CD4-positive, alpha-beta T cell (primary cell): ENCODE data around the gene NABP1. TPM values are rescaled to one million over a fixed set of nuclear protein-coding genes. Genes with fewer than 3 reads are reported as not detected.
"Not testable (repeated sequence)": the region's sequence is repeated elsewhere in the genome, so short reads cannot be mapped to it uniquely, and the experiment has no call there.

Source experiments
- ATAC-seq: fragments of 200-7000 bp; cut with Tn5 transposase; one replicate; pipeline ENCODE4 v1.10.0; 2022; ENCODE audit warnings: mild to moderate bottlenecking; ENCODE audit not compliant: poor library complexity
- CTCF ChIA-PET: fragments of 350-600 bp; sonication (Branson Sonifier 250); formaldehyde crosslinking; loops from one replicate; lab custom pipeline; 2021; ENCODE audit warnings: antibody characterized with exemption, inconsistent platforms; lab: Charles Lee
- POLR2A ChIA-PET: fragments of 350-600 bp; sonication (Branson Sonifier 250); formaldehyde crosslinking; loops from one replicate; lab custom pipeline; 2021; ENCODE audit warnings: antibody characterized with exemption, inconsistent platforms; lab: Charles Lee
- DNase-seq, 14 experiments: peaks; one replicate each; pipeline ENCODE4 v3.0.0-alpha.2; 2013 to 2020; ENCODE audit warnings: mixed read lengths in 2 of 14
- H3K27ac ChIP-seq, 2 donors: one replicate each; pipeline versions ENCODE4 v1.5.1 to v1.7.0; 2013; ENCODE audit warnings: low read length in 2 of 2, low read depth in 1 of 2, mild to moderate bottlenecking in 1 of 2
- H3K27me3 ChIP-seq, 2 experiments: 1 replicate in 1 of 2; 2 replicates in 1 of 2; pipeline versions ENCODE4 v1.6.1 to v1.7.0; 2013; ENCODE audit warnings: low read length in 2 of 2, control low read depth in 1 of 2, mild to moderate bottlenecking in 1 of 2, moderate library complexity in 1 of 2; ENCODE audit not compliant: insufficient read depth in 2 of 2, control insufficient read depth in 1 of 2
- H3K36me3 ChIP-seq: one replicate; pipeline ENCODE4 v1.6.1; 2013; ENCODE audit warnings: low read length, control low read depth; ENCODE audit not compliant: insufficient read depth
- H3K4me1 ChIP-seq: one replicate; pipeline ENCODE4 v1.6.1; 2013; ENCODE audit warnings: low read length, control low read depth; ENCODE audit not compliant: insufficient read depth
- H3K4me3 ChIP-seq: one replicate; pipeline ENCODE4 v1.5.1; 2013; ENCODE audit warnings: mild to moderate bottlenecking, low read length, moderate library complexity
- H3K9me3 ChIP-seq, 2 experiments: 1 replicate in 1 of 2; 2 replicates in 1 of 2; pipeline versions ENCODE4 v1.6.1 to v1.7.0; 2013; ENCODE audit warnings: low read length in 2 of 2, mild to moderate bottlenecking in 2 of 2, control low read depth in 1 of 2, moderate library complexity in 1 of 2; ENCODE audit not compliant: control insufficient read depth in 1 of 2, insufficient read depth in 1 of 2
- H3K27ac Mint-ChIP-seq: one replicate; pipeline ENCODE4 v1.8.0; 2020; ENCODE audit warnings: mixed read lengths
- H3K27me3 Mint-ChIP-seq: one replicate; pipeline ENCODE4 v1.8.0; 2021; ENCODE audit warnings: mixed read lengths
- H3K36me3 Mint-ChIP-seq: one replicate; pipeline ENCODE4 v1.8.0; 2021; ENCODE audit warnings: low read depth, mixed read lengths
- H3K4me1 Mint-ChIP-seq: one replicate; pipeline ENCODE4 v1.8.0; 2021; ENCODE audit warnings: low read depth, mixed read lengths
- H3K4me3 Mint-ChIP-seq: one replicate; pipeline ENCODE4 v1.8.0; 2020; ENCODE audit warnings: mild to moderate bottlenecking, mixed read lengths
- H3K9me3 Mint-ChIP-seq: one replicate; pipeline ENCODE4 v1.8.0; 2020; ENCODE audit warnings: mixed read lengths
- intact Hi-C, 2 experiments: fragments of 100-400 bp; cut with DNase I in 1 of 2; cut with micrococcal nuclease in 1 of 2; formaldehyde crosslinking; loops; one replicate each; pipeline versions ENCODE4 v1.15.1 to v1.9.0; 2023 to 2025; cut with DNase I, micrococcal nuclease
- total RNA-seq, 174 experiments: library from RNA in 2 of 174; stranded (reverse) in 2 of 174; gene quantifications; one replicate each; pipeline ENCODE4 v1.2.3 and lab custom pipeline; 2021 to 2026
- TF ChIP-seq, protein P1 (sequence below): fragments of 200-600 bp; IDR thresholded peaks from one replicate; pipeline ENCODE4 v1.8.0; 2022; ENCODE audit warnings: antibody characterized with exemption, mild to moderate bottlenecking

Gene NABP1
- total RNA-seq, 2 experiments from 2014 or later, result 32.0 to 32.9 TPM

DNA sequence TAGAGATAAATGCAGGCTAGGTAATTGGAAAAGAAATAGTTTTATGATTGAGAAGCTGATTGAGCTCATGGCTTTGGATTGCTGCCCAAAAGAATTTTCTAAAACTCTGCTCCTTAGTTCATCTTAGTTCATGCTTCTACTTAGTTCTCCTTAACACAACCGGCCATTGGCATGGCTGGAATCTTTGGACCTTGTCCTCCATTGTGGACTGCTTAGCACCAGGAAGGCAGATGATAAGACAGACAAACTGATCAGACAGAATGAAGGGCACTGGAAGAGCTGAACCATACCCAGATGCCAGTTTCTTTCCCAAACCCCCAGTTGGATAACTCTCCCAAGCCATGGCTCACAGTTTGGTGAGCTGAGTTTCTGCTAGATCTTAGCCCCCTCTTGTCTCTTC lies 36.3 kb upstream of the NABP1 start:
- H3K4me3 Mint-ChIP-seq, result no peak overlapping the region
- intact Hi-C loops, result no loop called here
- no peaks in the 10 kb centered on the region for H3K27me3 Mint-ChIP-seq
- H3K27ac Mint-ChIP-seq, result no peak overlapping the region
- Histone ChIP-seq H3K27ac (no peak overlapping the region), H3K4me1 (peaks cover 19% of the 10 kb centered on the region), H3K36me3 (no peaks in the 10 kb centered on the region), H3K9me3 (no peaks in the 10 kb centered on the region), H3K27me3 (no peaks in the 10 kb centered on the region), H3K4me3 (no peak overlapping the region)
- DNase-seq (no peak), ATAC-seq (no peak)
- ChIA-PET POLR2A (interaction anchor here (1.3 kb wide), 1 partner anchor 24 kb away, joined by 3 read pairs; no protein-coding TSS in a partner anchor), CTCF (interaction anchor here (0.9 kb wide), 2 partner anchors 17 to 71 kb away, joined by 3 read pairs; no protein-coding TSS in a partner anchor)
- no peaks in the 10 kb centered on the region for H3K36me3 Mint-ChIP-seq
- H3K4me1 Mint-ChIP-seq, result peaks cover 48% of the 10 kb centered on the region
- no peaks in the 10 kb centered on the region for H3K9me3 Mint-ChIP-seq
- TF ChIP-seq, protein P1, sequence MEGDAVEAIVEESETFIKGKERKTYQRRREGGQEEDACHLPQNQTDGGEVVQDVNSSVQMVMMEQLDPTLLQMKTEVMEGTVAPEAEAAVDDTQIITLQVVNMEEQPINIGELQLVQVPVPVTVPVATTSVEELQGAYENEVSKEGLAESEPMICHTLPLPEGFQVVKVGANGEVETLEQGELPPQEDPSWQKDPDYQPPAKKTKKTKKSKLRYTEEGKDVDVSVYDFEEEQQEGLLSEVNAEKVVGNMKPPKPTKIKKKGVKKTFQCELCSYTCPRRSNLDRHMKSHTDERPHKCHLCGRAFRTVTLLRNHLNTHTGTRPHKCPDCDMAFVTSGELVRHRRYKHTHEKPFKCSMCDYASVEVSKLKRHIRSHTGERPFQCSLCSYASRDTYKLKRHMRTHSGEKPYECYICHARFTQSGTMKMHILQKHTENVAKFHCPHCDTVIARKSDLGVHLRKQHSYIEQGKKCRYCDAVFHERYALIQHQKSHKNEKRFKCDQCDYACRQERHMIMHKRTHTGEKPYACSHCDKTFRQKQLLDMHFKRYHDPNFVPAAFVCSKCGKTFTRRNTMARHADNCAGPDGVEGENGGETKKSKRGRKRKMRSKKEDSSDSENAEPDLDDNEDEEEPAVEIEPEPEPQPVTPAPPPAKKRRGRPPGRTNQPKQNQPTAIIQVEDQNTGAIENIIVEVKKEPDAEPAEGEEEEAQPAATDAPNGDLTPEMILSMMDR, result no peak

DNA sequence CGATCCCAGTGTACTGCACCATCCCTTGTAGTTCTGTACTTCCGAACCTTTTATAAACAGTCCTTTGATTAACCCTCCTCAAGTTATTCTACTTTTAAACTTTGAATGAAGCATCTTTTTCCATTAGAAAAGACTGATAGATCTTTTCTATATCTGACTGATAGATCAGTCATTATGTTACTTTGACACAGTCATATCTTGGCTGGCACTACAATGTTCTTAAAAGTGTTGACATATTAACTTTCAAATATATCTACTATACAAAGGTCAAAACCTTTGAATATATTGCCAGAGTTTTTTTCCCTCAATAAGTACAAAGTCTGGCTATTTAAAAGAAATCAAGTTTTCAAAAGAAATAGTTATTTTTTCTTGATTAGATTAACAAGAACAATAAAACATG lies 35.4 kb upstream of the NABP1 start:
- intact Hi-C loops, result no loop called here
- no peak overlapping the region for H3K27ac Mint-ChIP-seq

DNA sequence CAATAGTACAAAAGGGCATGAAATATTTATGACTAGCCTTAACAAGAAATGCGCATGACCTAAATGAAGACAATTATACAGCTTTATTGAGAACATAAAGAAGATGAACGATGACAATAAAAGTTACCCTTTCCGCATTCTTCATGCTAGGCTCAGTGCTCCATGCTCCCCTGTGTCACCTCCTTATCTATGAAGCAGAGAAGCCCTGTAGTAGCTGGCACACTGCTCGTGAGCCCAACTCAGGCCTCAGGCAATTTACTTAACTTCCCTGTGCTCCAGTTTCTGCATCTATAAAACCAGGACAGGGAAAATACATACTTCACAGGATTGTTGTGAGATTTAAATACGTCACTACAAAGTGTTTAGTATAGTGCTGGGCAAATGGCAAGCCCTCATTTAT lies 34.5 kb upstream of the NABP1 start:
- H3K4me1 ChIP-seq, result peaks cover 6% of the 10 kb centered on the region
- H3K36me3 Mint-ChIP-seq, result no peaks in the 10 kb centered on the region
- peaks cover 30% of the 10 kb centered on the region for H3K4me1 Mint-ChIP-seq
- ChIA-PET CTCF (interaction anchor here (1.6 kb wide), 1 partner anchor 72 kb away, joined by 3 read pairs; no protein-coding TSS in a partner anchor), POLR2A (interaction anchor here (0.5 to 1.3 kb wide), 2 partner anchors 10 to 26 kb away, joined by 3 read pairs; no protein-coding TSS in a partner anchor)
- no peaks in the 10 kb centered on the region for H3K9me3 ChIP-seq
- no peaks in the 10 kb centered on the region for H3K9me3 Mint-ChIP-seq
- no peaks in the 10 kb centered on the region for H3K27me3 Mint-ChIP-seq
- no peaks in the 10 kb centered on the region for H3K36me3 ChIP-seq
- DNase-seq (no peak), ATAC-seq (no peak)
- H3K4me3 Mint-ChIP-seq, result no peak overlapping the region
- intact Hi-C loops, result no loop called here
- TF ChIP-seq, protein P1, result no peak
- H3K27ac Mint-ChIP-seq, result no peak overlapping the region
- no peaks in the 10 kb centered on the region for H3K27me3 ChIP-seq
- H3K27ac ChIP-seq, result no peak overlapping the region
- H3K4me3 ChIP-seq, result no peak overlapping the region

More for the DNA sequence above, 35.4 kb upstream of the NABP1 start:
- Mint-ChIP-seq H3K27me3 (no peaks in the 10 kb centered on the region), H3K4me3 (no peak overlapping the region), H3K9me3 (no peaks in the 10 kb centered on the region), H3K4me1 (peaks cover 39% of the 10 kb centered on the region), H3K36me3 (no peaks in the 10 kb centered on the region)
- Histone ChIP-seq H3K4me3 (no peak overlapping the region), H3K4me1 (peaks cover 13% of the 10 kb centered on the region), H3K36me3 (no peaks in the 10 kb centered on the region), H3K27me3 (no peaks in the 10 kb centered on the region), H3K9me3 (no peaks in the 10 kb centered on the region), H3K27ac (no peak overlapping the region)
- TF ChIP-seq, protein P1, result no peak
- ChIA-PET POLR2A (no interaction called here), CTCF (no interaction called here)
- ATAC-seq, result no peak
- DNase-seq, result no peak

GRCh38 chr2:191644613-191645012 lies 33.3 kb upstream of the NABP1 start:
- H3K4me3 ChIP-seq, H3K27me3 ChIP-seq, DNase-seq, H3K4me1 ChIP-seq, CTCF ChIA-PET, intact Hi-C loops, H3K36me3 ChIP-seq, H3K9me3 ChIP-seq, H3K9me3 Mint-ChIP-seq, H3K27ac ChIP-seq, ATAC-seq, H3K4me3 Mint-ChIP-seq, H3K27me3 Mint-ChIP-seq, H3K36me3 Mint-ChIP-seq, H3K27ac Mint-ChIP-seq: not testable (repeated sequence)
- POLR2A ChIA-PET, result interaction anchor here (1.5 kb wide), 1 partner anchor 33 kb away, joined by 7 read pairs; the partner anchor contains the start of gene NABP1
- H3K4me1 Mint-ChIP-seq, result peaks cover 22% of the 10 kb centered on the region
